Activated naive CD4-positive, alpha-beta T cell (primary cell): ENCODE results near the gene PLEKHO1.
"Not testable (repeated sequence)": the region's sequence is repeated elsewhere in the genome, so short reads cannot be mapped to it uniquely, and the experiment has no call there.

ENCODE experiments used
- DNase-seq, 4 experiments: peaks; one replicate each; lab custom pipeline; 2025; lab: John Stamatoyannopoulos, UW

PLEKHO1 gene

DNA sequence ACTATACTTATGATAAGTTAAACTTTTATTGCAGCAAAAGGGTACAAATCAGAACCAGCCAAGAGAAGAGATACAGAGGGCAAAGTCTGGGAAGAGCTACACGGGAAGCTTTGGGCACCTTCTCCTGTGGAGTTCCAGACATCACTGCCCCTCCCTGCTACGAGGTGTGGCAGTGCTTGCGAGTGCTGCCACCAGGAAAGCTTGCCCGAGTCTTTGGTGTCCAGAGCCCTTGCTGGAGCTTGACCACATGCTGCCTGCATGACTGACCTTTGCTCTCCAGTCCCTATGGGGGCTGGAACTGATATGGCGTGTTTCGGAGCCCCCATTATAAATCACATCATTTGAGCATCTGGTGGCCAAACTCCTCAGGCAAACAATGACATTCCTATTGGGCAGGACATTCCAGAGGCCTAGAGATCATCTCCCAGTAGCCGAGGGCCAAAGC, 23.4 kb downstream of the PLEKHO1 start:
- DNase-seq: no peak

DNA sequence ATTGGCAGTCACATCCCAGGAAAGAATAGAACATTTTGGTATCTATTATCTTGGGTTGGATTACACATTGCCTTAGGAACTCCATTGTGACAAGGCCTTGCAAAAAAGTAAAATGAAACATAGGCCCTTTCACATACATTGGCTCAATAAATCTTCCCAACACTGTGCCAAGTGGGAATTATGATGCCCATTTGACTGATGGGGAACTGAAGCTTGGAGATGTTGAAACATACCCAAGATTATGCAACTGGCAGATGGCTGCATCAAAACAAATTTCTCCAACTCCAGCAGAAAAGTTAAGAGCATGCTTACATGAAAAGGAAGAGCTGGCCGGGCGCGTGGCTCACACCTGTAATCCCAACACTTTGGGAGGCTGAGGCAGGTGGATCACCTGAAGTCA, 26.9 kb downstream of the PLEKHO1 start:
- DNase-seq: no peak

DNA sequence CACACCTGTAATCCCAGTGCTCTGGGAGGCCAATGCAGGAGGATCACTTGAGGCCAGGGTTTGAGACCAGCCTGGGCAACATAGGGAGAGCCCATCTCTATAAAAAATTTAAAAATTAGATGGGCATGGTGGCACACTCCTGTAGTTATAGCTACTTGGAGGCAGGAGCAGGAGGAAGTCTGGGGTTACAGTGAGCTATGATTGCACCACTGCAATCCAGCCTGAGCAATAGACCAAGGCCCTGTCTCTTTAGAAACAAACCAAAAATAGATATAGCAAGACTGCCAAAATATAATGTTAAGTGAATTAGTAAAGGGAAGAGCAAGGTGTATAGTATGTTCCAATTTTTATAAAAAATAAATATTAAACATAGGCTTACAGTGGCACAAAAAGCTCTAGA, 28.8 kb downstream of the PLEKHO1 start:
- DNase-seq: no peak

DNA sequence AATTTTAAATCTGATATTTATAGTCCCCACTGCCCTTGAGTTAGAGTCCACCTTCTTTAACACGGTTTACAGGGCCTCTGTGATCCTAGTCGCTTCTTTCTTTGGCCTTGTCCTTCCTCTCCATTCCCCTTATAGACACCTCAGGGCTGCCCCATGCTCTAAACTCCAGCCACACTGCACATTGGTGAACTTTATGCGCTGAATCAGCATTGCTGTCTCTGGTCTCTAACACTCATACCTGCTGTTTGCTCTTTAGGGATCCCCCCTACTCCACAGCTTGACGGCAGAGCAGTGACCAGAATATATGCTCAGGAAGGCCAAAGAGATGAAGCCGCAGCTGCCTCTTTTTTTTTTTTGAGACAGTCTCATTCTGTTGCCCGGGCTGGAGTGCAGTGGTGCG, 30.2 kb downstream of the PLEKHO1 start:
- no peak for DNase-seq

DNA sequence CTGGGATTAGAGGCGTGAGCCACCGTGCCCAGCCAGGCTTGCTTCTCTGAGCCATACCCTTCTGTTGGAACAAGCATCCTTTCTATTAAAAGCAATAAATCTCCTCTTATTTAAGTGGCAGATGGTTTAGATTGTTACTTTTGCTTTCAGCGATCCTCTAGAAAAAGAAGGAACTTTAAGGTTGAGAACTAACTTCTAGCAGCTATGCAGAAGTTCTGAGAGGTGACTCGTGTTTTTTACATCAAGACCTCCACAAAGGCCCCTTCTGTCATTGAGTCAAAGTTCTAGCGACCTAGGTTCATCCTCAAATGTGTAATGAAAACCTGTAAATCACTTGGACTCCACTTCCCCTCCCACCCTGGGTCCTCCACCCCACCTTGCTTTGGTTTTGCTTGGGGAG, 30.8 kb downstream of the PLEKHO1 start:
- DNase-seq: no peak

DNA sequence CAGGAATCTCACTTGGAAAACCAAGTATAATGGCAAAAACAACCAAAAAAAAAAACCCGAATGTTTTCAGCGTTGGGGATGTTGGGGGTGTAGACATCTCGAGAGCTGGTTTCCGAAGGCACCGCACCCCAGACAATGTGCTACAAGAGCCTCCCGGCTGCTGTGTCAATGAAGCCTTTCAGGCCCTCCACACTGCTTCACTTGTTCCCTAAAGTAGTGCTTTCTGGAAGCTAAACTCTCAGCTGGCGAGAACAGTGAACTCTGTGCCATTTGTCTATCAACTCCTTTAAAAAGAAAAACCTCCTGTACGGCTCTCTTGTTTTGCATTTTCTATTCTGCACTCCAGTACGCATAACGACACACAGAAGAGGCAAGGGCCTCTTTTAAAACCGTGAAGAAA, 32.5 kb downstream of the PLEKHO1 start:
- DNase-seq: no peak

DNA sequence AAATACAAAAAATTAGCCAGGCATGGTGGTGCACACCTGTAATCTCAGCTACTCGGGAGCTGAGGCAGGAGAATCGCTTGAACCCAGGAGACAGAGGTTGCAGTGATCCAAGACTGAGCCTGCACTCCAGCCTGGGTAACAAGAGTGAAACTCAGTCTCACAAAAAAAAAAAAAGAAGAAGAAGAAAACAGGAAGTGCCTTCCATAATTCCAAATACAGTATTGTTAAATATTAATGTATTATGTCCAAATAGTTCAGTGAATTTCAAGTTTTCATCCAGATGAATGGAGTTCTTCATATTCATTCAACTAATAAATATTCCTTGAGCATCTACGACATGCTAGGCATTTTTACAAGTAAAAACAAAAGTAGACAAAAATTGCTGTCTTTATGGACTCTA, 33.3 kb downstream of the PLEKHO1 start:
- DNase-seq: no peak

DNA sequence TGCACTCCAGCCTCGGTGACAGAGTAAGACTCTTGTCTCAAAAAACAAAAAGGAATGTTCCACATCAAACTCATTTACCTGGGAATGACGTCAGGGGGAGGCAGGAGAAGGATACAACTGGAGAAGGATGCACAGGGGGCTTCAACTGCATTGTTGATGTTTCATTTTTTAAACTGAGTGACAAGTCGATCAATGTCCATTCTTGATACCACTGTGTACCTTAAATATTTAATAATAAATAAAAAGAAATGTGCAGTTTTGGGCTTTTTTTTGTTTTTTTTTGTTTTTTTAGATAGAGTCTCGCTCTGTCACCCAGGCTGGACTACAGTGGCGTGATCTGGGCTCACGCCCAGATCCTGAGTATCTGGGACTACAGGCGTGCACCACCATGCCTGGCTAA, 35.8 kb downstream of the PLEKHO1 start:
- no peak for DNase-seq

DNA sequence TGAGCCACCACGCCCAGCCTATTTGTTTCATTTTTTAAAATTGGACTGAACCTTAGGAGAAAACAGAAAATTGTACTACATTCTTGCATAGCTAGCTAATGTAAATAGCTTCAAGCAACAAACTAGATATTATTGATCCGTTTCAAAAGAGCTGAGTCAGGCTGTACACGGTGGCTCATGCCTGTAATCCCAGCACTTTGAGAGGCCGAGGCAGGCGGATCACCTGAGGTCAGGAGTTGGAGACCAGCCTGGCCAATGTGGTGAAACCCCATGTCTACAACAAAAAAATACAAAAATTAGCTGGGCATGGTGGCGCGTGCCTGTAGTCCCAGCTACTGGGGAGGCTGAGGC, 36.7 kb downstream of the PLEKHO1 start:
- DNase-seq: not testable (repeated sequence)

DNA sequence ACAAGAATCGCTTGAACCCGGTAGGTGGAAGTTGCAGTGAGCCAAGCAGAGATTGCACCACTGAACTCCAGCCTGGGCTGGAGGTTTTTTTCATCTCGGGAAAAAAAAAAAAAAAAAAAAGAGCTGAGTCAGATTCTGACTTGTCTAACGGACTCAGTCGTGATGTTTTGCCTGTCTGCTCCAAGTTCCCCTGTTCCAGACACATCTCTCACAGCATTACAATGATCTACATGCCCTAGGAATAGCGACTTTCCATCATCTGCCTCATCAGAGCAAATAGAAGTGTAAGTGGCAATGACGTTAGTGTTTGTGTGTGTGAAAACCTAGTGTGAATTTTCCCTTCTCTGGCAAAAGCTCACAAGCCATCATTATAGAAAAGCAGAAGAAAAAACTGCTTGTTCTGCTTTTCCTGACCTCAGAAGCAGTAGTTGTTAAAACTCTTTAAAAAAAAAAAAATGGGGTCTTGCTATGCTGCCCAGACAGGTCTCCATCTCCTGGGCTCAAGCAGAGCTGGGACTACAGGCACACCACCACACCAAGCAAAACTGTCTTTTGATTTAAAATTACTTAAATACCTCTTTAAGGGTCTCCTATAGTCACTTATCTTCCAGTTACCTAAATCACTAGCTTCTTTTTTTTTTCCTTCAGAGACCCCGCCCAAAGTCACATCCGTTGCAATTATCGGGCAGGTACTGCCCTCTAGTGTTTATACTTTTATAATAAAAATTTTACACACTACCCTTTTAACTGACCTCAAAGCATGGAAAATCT, 37.3 kb downstream of the PLEKHO1 start:
- DNase-seq: no peak

DNA sequence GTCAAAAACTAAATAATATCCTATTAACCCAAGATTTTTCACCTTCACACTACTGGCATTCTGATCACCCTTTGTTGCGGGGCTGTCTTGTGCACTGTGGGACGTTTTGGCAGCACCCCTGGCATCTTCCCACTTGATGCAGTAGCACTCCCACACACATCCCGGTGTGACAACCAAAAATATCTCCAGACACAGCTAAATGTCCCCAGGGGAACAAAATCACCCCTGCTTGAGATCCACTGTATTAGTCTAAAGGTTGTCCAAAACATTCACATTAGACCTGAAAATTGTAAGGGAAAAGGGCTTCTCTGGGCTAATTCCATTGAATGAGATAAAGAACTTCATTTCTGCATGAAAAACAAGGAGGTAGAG, 37.8 kb downstream of the PLEKHO1 start:
- no peak for DNase-seq

DNA sequence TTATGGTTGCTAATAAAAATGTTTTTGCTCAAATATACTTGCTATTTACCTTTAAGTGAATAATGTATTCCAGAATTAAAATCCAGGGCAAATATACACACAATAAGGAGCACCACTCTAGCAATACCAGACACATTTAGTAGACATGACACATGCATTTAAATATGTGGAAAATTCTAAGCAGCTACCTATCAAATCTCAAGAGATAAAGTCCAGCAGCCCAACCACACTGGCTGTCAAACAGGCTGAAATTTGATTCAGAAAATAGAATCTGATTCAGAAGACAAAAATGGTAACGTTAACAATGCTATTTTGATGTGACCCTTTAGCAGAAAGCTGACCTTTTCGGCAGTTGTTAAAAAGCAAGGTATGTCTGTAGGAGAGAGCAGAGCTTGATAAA, 42.3 kb downstream of the PLEKHO1 start:
- DNase-seq: no peak

DNA sequence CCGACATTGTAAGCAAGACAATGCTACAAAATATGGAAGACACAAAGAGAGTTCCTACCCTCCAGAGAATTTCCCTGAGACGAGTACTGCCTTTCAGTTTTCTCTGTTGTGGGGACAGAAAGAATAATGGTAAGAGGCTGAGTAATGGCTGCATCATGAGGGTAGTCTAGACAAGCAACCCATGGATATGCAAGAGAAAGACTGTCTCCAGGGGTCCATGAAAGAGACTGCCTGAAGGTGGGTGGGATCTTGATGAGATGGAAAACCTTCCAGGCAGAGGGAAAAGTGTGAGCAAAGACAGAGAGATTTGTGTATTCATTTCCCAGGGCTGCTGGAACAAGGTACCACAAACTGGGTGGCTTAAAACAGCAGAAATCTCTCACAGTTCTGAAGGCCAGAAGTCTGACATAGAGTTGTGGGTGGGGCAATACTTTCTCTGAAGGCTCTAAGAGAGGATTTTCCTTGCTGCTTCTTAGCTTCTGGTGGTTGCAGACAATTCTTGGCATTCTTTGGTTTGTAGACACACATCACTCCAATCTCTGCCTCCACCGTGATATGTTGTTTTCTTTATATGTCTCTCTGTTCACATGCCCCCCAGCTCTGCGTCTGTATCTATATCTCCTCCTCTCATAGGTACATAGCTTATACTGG, 44.8 kb downstream of the PLEKHO1 start:
- no peak for DNase-seq

DNA sequence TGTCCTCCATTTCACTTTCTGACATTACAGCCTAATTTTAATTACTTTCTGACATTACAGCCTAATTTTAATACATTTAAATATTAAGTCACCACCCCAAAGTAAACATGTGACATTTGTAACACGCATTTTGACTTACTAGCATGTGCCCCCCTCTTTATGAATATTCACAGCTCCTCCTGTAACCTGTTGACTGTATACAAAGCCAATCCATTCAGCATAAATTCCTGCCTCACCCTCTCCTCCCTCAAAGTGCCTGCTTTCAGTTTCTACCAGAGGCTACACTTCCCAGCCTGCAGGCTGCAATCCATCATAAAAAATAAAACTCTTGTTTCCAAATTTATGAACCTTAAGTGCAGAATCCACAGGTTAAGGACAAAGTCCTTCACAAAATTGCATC, 46.7 kb downstream of the PLEKHO1 start:
- no peak for DNase-seq

DNA sequence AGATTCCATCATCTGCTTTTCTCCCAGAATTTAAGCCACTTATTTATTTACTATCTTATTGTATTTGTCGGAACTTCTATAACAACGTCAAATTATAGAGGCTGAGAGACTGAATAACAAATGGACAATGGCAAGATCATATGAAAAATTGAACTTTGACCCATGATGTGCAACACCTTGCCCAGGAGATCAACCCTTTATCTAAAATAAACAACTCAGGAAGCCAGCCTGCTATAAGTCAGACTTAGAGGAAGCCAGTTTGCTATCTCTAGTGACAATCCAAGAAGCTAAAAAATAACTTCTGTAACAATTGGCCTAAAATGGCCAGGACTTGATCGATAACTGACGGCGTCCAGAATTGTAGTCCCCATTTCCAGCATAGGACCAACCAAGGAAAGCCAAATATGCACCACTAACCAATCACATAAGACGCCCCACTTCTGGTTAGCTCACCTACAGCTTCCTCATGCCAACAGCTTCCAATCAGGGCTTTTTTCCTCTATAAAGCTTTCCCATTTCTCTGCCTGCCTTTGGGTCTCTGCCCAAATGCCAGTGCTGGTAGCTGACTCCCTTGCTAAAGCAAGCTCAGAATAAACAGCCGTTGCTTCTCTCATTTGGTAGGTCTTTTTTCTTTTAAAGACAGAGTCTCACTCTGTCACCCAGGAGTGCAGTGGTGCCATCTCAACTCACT, 57.7 kb downstream of the PLEKHO1 start:
- DNase-seq: no peak

DNA sequence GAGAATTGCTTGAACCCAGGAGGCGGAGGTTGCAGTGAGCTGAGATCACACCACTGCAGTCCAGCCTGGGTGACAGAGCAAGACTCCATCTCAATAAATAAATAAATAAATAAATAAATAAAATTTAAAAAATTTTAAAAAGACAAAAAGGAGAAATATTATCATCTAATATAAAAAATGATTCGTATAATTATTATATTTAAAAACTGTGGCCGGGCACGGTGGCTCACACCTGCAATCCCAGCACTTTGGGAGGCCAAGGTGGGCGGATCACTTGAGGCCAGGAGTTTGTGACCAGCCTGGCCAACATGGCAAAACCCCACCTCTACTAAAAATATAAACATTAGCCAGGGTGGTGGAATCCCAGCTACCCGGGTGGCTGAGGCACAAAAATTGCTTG, 58.7 kb downstream of the PLEKHO1 start:
- DNase-seq: not testable (repeated sequence)
